Upper lobe of left lung (tissue), 4 donors: Measurements from ENCODE around the gene KIF1C.

Experiments
- CTCF ChIP-seq, 6 experiments: fragments of 450-650 bp in 4 of 6; fragments of 200-600 bp in 2 of 6; sonication (generic) in 2 of 6; IDR thresholded peaks; one replicate each; pipeline ENCODE4 v1.5.1; 2016 to 2019; ENCODE audit warnings: antibody characterized with exemption in 6 of 6
- EP300 ChIP-seq, 4 donors: sonication (generic); formaldehyde crosslinking; IDR thresholded peaks; one replicate each; pipeline ENCODE4 v1.5.1; 2017; ENCODE audit warnings: antibody characterized with exemption in 4 of 4, control low read depth in 2 of 4
- POLR2AphosphoS5 ChIP-seq, 2 donors: sonication (generic); formaldehyde crosslinking; IDR thresholded peaks; one replicate each; pipeline ENCODE4 v1.5.1; 2017; ENCODE audit warnings: antibody characterized with exemption in 2 of 2

- TF ChIP-seq EP300 (IDR thresholded peaks at IDR 0.05) (no peak), POLR2AphosphoS5 (IDR thresholded peaks at IDR 0.05) (no peak), CTCF (IDR thresholded peaks at IDR 0.05) (no peak)
These were observed 37.6 kb downstream of the KIF1C start, which contains the start of gene SLC52A1 for GRCh38 chr17:5035315-5035714.
